Right lobe of liver (tissue), 4 donors: ENCODE data around the gene SPINT2.

ENCODE experiments used
- POLR2A ChIP-seq: fragments of 450-650 bp; IDR thresholded peaks from one replicate; pipeline ENCODE4 v1.6.1; 2017; ENCODE audit warnings: antibody characterized with exemption, mild to moderate bottlenecking
- TF ChIP-seq, protein P1 (sequence below), 4 donors: fragments of 200-600 bp in 3 of 4; fragments of 450-650 bp in 1 of 4; IDR thresholded peaks; one replicate each; pipeline versions ENCODE4 v1.5.1 to v1.8.0; 2016 to 2022; ENCODE audit warnings: antibody characterized with exemption in 4 of 4, mild to moderate bottlenecking in 2 of 4
- donor health status: DM: no; HTN: no; CAD: no.
- donor health status: DM: no; HTN: no; CAD: no.
- donor health status: DM: no; HTN: yes; CAD: no.

DNA sequence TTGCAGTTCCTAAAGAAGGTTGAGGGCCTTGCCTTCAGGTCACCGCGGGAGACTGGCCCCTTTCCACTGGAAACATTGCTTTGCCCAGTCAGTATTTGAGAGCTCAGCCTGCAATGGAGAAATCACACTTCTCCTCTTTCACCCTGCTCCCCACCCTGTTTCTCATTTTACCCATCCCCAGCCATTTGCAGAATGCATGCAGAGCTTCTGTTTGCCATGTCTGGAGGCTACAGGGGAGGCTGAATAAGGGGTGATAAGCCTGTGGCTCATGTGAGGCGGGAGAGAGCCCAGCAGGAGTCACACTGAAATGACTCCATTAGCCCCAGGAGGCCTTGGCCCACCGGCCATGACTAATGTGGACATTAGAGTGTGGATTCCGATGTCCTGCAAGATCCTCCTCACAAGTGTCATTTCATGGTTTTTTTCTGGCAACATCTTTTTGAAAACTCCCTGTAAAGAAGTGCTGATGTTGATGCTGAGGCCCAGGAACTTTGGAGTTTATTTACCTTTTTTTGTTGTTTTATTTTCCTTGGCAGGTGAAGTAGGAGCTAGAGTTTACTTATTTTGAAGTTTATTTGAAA is 6.3 kb downstream of the SPINT2 start:
- TF ChIP-seq, protein P1, sequence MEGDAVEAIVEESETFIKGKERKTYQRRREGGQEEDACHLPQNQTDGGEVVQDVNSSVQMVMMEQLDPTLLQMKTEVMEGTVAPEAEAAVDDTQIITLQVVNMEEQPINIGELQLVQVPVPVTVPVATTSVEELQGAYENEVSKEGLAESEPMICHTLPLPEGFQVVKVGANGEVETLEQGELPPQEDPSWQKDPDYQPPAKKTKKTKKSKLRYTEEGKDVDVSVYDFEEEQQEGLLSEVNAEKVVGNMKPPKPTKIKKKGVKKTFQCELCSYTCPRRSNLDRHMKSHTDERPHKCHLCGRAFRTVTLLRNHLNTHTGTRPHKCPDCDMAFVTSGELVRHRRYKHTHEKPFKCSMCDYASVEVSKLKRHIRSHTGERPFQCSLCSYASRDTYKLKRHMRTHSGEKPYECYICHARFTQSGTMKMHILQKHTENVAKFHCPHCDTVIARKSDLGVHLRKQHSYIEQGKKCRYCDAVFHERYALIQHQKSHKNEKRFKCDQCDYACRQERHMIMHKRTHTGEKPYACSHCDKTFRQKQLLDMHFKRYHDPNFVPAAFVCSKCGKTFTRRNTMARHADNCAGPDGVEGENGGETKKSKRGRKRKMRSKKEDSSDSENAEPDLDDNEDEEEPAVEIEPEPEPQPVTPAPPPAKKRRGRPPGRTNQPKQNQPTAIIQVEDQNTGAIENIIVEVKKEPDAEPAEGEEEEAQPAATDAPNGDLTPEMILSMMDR (IDR thresholded peaks at IDR 0.05): no peak
- TF ChIP-seq POLR2A: no peak
